GM19372 (cell line): ENCODE measurements around the gene KDM2A.

ENCODE experiments used
- ATAC-seq: cut with Tn5 transposase; IDR thresholded peaks from one replicate; pipeline ENCODE4 v1.9.1; 2021; ENCODE audit warnings: mild to moderate bottlenecking, low read depth, moderate library complexity; ENCODE audit not compliant: unreplicated experiment

Gene KDM2A

DNA sequence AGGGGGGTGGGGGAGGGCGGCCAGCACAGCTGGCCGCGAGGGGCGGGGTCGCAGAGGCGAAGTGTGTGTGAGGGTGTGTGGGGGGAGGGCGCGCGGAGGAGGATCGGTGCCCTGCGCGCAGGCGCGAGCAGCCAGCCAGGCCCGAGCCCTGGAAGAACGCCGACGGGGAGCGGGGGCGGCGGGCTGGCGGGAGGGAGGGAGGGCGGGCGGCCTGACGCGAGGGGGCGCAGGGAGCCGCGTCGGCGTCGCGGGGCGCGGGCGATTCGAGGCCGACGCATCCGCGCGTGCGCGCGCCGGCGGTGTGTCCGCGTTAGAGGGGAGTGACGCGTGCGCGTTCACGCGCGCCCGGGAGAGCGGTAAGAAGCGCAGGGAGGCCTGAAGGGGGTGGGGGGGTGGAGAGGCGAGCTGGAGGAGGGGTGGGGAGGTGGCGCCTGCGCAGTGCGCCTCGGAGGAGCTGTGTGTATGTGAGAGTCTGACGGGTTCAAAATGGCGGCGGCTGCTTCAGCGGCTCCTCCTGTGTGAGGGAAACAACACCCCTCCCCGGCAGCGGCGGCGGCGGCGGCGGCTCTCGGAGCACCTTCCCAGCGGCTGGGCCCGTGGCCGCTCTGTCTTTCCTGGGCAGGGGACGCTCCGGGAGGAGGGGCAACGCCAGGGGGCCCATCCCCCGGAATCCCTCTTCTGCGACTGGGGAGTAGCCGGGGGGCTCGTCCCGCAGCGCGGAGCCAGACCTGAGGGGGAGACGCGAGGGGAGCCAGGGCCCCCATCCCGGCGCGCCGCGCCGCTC is at the start of gene KDM2A:
Gene KDM2A (plus strand): TSS at position 463 of the 784 bp plus-strand sequence. CDS start 2,054 bp downstream, outside the sequence.
- ATAC-seq = peak; percentile 77

DNA sequence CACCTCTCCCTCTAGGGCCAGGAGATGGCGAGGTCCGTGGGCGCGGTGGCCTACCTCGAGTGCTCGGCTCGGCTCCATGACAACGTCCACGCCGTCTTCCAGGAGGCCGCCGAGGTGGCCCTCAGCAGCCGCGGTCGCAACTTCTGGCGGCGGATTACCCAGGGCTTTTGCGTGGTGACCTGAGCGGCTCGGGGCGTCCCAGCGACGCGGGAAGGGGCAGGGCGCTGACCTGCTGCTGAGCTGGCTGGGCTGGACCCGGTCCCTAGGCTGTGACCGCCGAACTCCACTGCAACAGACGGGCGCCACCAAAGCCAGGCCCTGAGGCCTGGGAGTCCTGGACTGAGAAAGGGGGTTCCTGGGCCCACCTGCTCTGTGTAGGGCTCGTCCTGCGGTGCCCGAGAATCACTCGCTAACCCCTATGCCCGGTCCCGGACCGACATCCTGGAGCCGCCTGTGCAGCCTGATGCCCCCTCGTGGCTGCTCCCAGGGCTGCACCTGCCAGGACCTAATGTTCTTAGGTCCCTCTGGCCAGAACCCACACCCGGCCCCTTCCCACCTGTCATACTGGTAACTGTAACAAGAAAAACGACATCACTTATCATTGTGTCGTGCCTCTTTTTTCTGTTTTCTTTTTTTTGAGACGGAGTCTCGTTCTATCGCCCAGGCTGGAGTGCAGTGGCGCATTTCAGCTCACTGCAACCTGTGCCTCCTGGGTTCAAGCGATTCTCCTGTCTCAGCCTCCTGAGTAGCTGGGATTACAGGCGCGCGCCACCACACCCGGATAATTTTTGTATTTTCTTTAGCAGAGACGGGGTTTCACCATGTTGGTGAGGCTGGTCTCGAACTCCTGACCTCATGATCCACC is 47.4 kb upstream of the KDM2A start:
- ATAC-seq = no peak

GRCh38 chr11:67072295-67072694 is 46.8 kb upstream of the KDM2A start:
- ATAC-seq = no peak

DNA sequence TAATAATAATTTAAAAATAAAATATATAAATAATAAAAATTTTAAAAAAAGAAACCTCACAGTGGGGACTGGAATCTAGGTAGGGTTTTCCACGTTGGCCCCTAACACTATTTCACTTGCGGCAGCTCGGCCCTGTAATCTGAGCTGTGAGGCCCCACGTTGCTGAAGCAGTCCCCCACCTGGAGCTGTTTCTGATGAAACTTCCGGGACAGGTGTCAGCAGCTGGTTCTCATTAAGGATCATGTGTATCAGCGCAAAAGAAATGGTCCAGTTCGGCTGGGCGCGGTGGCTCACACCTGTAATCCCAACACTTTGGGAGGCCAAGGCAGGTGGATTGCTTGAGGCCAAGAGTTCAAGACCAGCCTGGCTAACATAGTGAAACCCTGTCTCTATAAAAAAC is 45.2 kb upstream of the KDM2A start:
- no peak for ATAC-seq

DNA sequence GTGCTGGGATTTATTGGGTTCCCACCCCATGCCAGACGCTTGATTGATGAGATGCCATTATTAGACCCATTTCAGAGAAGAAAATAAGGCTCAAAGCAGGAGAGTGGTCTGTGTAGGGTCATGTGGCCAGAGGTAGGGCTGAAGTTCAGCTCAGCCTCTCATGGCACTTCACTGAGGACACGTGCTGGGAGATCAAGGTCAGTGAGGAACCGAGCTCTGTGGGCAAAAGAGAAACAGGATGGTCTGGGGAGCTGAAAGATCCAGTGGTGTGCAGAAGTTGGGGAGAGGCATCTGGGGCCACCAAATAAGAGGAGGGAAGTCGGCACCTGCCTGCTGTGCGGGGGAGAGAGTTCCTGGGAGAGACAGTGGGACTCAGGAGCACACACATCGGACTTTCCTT is 42.9 kb upstream of the KDM2A start:
- ATAC-seq = no peak

DNA sequence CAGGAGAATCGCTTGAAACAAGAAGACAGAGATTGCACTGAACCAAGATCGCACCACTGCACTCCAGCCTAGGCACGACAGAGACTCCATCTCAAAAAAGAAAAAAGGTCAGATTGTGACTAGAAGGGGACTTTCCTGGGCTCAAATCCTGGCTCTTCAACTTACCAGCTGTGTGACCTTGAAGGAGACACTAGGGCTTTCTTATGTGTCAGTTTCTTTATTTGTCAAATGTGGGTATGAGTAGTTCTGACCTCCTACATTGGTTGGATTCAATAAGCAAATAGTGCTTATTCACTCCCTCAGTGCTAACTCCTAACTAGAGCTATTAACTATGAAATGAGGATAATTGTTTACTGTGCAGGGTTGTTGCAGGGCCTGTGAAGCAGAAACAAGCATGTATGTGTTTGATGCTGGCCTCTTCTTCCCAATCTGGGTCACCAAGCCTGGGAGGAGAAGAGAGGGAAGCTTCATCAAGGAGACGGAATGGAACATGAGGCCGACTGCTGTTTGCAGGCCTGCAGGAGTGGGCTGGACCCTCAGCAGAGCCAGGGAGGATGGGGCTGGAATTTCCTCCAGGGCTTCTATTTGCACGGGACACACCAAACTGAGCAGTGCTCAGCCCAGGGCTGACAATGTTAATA is 39.9 kb upstream of the KDM2A start:
- ATAC-seq = no peak

DNA sequence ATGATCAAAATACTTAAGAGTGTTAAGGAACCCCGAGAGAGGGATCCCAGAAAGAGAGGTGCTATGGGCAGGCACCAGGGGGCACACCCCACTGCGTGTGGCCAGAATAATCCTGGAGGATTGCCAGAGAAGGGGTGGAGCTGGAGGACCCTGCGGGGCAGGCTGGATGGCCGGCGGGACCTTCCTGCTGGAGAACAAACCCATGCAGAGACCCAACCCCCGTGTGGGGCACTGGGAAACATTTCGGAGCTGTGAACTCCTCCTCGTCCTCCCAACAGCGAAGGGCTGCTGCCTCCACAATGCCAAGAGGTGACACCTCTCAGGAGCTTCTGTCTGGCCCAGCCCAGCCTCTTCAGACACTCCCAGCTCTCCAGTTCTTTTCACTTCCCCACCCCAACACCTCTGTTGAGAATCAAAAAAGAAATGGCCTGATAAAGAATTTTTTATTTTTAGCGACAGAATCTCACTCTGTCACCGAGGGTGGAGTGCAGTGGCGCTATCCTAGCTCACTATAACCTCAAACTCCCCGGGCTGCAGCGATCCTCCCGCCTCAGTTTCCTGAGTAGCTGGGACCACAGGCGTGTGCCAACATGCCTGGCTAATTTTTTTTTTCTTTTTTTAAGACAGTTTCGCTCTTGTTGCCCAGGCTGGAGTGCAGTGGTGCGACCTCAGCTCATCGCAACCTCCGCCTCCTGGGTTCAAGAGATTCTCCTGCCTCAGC is 36.8 kb upstream of the KDM2A start:
- ATAC-seq = no peak

DNA sequence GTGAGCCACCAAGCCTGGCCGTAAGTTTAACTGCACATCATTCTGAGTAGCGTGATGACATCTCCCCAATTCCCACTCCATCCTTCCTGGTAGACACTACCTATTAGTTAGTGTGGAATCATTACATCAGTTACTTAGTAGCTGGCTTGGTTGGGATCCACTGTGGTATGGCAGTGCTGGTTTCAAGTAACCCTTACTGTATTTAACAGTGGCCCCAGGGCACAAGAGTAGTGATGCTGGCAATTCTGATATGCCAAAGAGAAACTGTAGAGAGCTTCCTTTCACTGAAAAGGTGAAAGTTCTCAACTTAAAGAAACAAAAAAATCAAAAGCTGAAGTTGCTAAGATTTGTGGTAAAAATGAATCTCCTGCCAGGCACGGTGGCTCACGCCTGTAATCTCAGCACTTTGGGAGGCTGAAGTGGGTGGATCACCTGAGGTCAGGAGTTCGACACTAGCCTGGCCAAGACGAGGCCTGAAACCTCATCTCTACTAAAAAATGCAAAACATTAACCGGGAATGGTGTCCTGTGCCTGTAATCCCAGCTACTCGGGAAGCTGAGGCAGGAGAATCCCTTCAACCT is 35.2 kb upstream of the KDM2A start:
- ATAC-seq = no peak

GRCh38 chr11:67085617-67086016 is 33.4 kb upstream of the KDM2A start:
- ATAC-seq = no peak

DNA sequence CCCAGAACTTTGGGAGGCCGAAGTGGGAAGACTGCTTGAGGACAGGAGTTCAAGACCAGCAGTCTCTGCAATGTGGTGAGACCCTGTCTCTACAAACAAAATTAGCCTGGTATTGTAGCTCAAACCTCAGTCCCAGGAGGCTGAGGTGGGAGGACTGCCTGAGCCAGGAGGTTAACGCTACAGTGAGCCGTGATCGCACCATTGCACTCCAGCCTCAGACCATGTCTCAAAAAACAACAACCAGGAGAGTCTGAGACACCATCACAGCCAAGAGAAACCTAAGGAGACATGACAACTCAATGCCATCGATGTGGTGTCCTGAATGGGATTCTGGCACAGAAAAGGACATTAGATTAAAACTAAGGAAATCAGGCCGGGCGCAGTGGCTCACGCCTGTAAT is 28.3 kb upstream of the KDM2A start:
- ATAC-seq = no peak

DNA sequence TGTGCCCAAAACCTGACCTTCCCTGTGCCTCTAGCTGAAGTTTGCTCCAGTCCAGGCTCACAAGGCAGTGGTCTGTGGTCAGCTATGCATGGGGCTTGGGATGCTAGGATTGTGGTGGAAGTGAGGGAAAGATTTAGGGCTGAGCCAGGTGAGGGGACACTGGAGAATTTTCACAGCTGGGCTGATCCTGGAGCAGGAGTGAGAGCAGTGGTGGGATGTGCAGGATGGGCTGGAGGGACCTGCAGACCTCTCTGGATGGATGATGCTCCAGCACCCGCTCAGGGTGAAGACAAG is 23.9 kb upstream of the KDM2A start:
- ATAC-seq = no peak

DNA sequence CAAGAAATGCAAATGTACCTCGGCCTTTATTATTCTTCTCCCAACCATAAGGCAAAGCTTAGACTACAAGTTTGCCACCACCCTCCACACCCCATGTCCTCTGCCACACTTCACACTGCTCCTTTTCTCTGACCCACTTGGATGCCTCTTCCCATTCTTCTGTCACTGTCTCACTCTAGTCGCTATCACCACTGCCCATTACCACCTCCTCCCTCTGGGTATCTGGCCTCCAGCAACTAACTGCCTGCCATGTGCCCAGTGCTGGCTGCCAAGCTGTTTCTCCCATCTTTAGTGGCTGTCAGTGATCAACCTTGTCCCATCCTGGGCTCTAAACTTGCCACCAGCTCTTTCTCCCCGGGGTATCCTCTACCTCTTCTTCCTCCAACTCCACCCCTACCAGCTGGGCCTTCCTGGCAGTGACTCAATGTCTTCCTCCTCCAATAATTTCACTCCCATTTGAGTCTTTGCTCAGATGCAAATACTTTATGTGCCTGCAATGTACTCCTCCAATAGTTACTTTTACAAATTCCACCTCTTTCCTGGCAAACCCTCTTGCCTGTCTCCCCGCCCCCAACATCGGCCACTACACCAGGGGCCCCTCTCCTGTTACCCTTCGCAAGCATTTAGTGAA is 20.1 kb upstream of the KDM2A start:
- no peak for ATAC-seq

- no peak for ATAC-seq
These were observed 19.2 kb upstream of the KDM2A start for GRCh38 chr11:67099831-67100324.

DNA sequence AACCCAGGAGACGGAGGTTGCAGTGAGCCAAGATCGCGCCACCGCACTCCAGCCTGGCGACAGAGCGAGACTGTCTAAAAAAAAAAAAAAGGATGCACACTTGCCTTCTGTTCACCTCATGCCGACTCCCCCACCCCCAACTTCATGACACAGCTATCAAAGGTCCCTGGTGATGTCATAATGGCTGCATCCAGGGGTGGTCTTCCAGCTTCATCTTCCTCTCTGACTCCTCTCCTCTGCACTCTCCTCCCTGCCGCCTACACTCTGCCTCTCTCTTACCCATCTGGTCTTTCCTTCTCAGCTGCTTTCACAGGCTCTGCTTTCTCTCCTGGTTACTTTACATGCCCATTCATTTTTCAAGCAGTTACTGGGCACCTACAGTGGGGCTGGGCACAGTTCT is 16.4 kb upstream of the KDM2A start:
- no peak for ATAC-seq

DNA sequence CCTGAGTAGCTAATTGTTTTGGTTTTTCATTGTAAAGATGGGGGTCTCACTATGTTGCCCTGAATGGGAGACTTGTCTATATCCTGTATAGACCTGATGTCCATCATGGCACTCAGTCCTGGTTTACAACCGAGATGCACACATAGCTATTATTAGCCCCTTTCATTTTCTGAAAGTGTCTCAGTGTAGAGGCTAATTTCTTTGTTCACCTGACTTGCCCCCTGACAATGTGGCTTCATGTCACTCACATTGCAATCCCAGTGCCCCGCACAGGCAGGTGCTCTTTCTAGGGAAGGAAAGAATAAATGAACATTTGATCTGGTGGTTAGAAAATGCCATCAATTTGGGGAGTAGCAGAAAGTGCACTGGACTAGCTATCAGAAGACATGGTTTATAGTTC is 13.1 kb upstream of the KDM2A start:
- ATAC-seq = no peak

DNA sequence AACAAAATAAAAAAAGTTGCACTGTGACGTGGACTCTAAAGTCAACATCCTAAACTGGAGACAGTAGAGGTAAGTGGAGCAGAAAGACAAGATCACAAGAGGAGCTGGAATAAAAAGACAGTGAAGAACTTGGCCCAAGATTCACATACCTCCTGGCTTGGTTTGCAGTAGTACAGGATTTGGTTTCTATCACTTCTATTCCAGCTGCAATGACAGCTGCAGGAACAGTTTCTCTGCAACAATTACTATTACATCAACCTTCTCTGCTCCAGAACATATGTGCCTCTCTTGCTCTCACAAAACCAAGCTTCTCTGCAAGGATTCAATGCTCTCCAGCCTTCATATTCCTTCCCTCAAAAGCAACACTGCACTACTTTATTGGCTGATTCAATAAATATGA is 7.8 kb upstream of the KDM2A start:
- ATAC-seq = no peak

GRCh38 chr11:67113231-67113721 is 5.8 kb upstream of the KDM2A start:
- ATAC-seq = no peak

DNA sequence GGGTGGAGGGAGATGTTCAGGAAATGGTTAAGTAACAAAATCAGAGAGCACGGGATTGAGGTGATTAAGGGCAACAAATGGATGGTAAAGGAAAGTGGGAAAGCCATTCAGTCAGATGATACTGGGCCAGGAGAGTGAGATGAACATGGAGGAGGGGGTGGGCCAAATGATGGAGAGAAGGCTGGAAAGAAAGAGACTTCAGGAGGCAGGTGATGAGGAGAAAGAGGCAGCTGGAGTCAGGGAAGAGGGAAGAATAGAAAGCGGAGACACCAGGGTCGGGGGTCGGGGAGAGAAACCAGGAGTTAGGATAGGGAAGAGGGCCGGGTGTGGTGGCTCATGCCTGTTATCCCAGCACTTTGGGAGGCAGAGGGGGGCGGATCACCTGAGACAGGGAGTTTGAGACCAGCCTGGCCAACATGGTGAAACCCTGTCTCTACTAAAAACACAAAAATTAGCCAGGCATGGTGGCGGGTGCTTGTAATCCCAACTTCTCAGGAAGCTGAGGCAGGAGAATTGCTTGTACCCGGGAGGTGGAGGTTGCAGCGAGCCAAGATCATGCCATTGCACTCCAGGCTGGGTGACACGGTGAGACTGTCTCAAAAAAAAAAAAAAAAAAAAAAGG is 4.7 kb upstream of the KDM2A start:
- ATAC-seq = no peak

DNA sequence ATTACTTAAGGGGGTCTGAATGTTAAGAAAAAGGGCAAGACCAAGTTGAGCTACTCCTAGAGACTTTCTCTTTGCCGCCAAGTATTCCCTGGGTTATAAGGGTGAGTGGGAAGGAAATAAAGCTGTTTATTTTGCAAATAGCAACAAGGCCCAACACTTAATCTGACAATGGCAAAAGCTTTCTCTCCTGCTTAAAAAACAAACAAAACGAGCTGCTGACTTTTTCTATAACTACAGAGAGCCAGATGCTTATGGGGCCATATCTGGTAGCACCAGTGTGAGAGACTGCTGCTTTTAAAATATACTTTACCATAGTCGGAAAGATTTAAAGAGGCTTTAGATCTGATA is 2.3 kb upstream of the KDM2A start:
- no peak for ATAC-seq
